IMR-90 (cell line): ENCODE data around the gene DNM2. TPM values are rescaled to one million over a fixed set of nuclear protein-coding genes. Genes with fewer than 3 reads are reported as not detected.

Source experiments
- ATAC-seq: fragments of 200-7000 bp; cut with Tn5 transposase; 2 replicates; pipeline ENCODE4 v1.9.1; 2020; ENCODE audit warnings: low read depth, mild to moderate bottlenecking, moderate library complexity
- BruUV-seq: library from RNA; stranded (reverse); fragments of 400-500 nt; replicated peaks from 2 replicates; lab custom pipeline; 2021; lab: Mats Ljungman, UMichigan
- CTCF ChIA-PET: fragments of 300-600 bp; formaldehyde crosslinking; extraction: SDS; loops from one replicate; lab custom pipeline; 2021; ENCODE audit warnings: antibody characterized with exemption; lab: Yijun Ruan, JAX
- POLR2A ChIA-PET: fragments of 300-600 bp; sonication (Branson Sonifier 250); formaldehyde crosslinking; loops from one replicate; lab custom pipeline; 2022; ENCODE audit warnings: antibody characterized with exemption; ENCODE audit not compliant: unreplicated experiment; lab: Charles Lee
- DNase-seq: peaks from one replicate; pipeline ENCODE4 v3.0.0; 2013
- H2AFZ ChIP-seq: replicated peaks from 2 replicates; pipeline ENCODE3; 2013; ENCODE audit warnings: low read length, mild to moderate bottlenecking; ENCODE audit not compliant: poor library complexity
- H2AK5ac ChIP-seq: 2 replicates; pipeline ENCODE4 v1.6.1; 2013; ENCODE audit warnings: low read depth, low read length, inconsistent platforms
- H2AK9ac ChIP-seq: replicated peaks from 2 replicates; pipeline ENCODE3; 2013; ENCODE audit warnings: mild to moderate bottlenecking, low read depth, low read length, moderate library complexity; ENCODE audit not compliant: poor library complexity
- H2BK120ac ChIP-seq: 2 replicates; pipeline ENCODE4 v1.6.1; 2013; ENCODE audit warnings: low read depth, low read length, inconsistent platforms
- H2BK15ac ChIP-seq: 3 replicates; pipeline ENCODE4 v1.6.1; 2013; ENCODE audit warnings: low read depth, low read length, inconsistent platforms
- H2BK20ac ChIP-seq: 2 replicates; pipeline ENCODE4 v1.6.1; 2013; ENCODE audit warnings: low read depth, mild to moderate bottlenecking, inconsistent platforms, low read length, moderate library complexity
- H2BK5ac ChIP-seq: 2 replicates; pipeline ENCODE4 v1.6.1; 2013; ENCODE audit warnings: mild to moderate bottlenecking, low read depth, low read length, inconsistent platforms; ENCODE audit not compliant: poor library complexity, severe bottlenecking
- H3K14ac ChIP-seq: replicated peaks from 2 replicates; pipeline ENCODE4 v1.6.1; 2013; ENCODE audit warnings: low read depth, low read length, inconsistent platforms
- H3K18ac ChIP-seq: 2 replicates; pipeline ENCODE4 v1.6.1; 2013; ENCODE audit warnings: low read depth, low read length, control low read depth
- H3K23ac ChIP-seq: 2 replicates; pipeline ENCODE4 v1.6.1; 2013; ENCODE audit warnings: low read depth, low read length, inconsistent platforms
- H3K27ac ChIP-seq: 2 replicates; pipeline ENCODE4 v1.5.1; 2013; ENCODE audit warnings: mild to moderate bottlenecking, control low read depth, low read length; ENCODE audit not compliant: insufficient read depth
- H3K27me3 ChIP-seq: 2 replicates; pipeline ENCODE4 v1.6.1; 2013; ENCODE audit warnings: low read length; ENCODE audit not compliant: control insufficient read depth, insufficient read depth
- H3K36me3 ChIP-seq: 2 replicates; pipeline ENCODE4 v1.6.1; 2013; ENCODE audit warnings: low read length, mixed read lengths; ENCODE audit not compliant: control insufficient read depth, insufficient read depth
- H3K4ac ChIP-seq: 2 replicates; pipeline ENCODE4 v1.6.1; 2013; ENCODE audit warnings: low read depth, low read length, inconsistent platforms
- H3K4me1 ChIP-seq: 2 replicates; pipeline ENCODE4 v1.6.1; 2013; ENCODE audit warnings: low read length, mixed read lengths; ENCODE audit not compliant: control insufficient read depth, insufficient read depth
- H3K4me2 ChIP-seq: 2 replicates; pipeline ENCODE4 v1.6.1; 2013; ENCODE audit warnings: low read depth, mild to moderate bottlenecking, control low read depth, low read length, moderate library complexity
- H3K4me3 ChIP-seq: 2 replicates; pipeline ENCODE4 v1.5.1; 2013; ENCODE audit warnings: low read depth, mild to moderate bottlenecking, control low read depth, low read length, moderate library complexity; ENCODE audit not compliant: insufficient read depth
- H3K56ac ChIP-seq: 2 replicates; pipeline ENCODE4 v1.6.1; 2013; ENCODE audit warnings: low read length, inconsistent platforms; ENCODE audit not compliant: insufficient read depth; ENCODE audit errors: extremely low read depth
- H3K79me1 ChIP-seq, 2 experiments: 2 replicates each; pipeline ENCODE4 v1.6.1; 2013; ENCODE audit warnings: low read length in 2 of 2, inconsistent platforms in 1 of 2, low read depth in 1 of 2
- H3K9ac ChIP-seq: 2 replicates; pipeline ENCODE4 v1.6.1; 2013; ENCODE audit warnings: low read depth, low read length, control low read depth
- H3K9me1 ChIP-seq: 2 replicates; pipeline ENCODE4 v1.6.1; 2013; ENCODE audit warnings: low read length, inconsistent platforms; ENCODE audit not compliant: insufficient read depth
- H3K9me3 ChIP-seq: 2 replicates; pipeline ENCODE4 v1.6.1; 2013; ENCODE audit warnings: low read length; ENCODE audit not compliant: control insufficient read depth, insufficient read depth
- H4K20me1 ChIP-seq: 2 replicates; pipeline ENCODE4 v1.6.1; 2013; ENCODE audit warnings: low read length, inconsistent platforms; ENCODE audit not compliant: insufficient read depth
- H4K5ac ChIP-seq: 2 replicates; pipeline ENCODE4 v1.6.1; 2013; ENCODE audit warnings: mild to moderate bottlenecking, low read depth, low read length, control low read depth
- H4K8ac ChIP-seq, 2 experiments: 2 replicates each; pipeline ENCODE4 v1.6.1; 2013; ENCODE audit warnings: low read depth in 2 of 2, low read length in 2 of 2, control low read depth in 1 of 2, inconsistent platforms in 1 of 2
- H4K91ac ChIP-seq: 2 replicates; pipeline ENCODE4 v1.6.1; 2013; ENCODE audit warnings: low read depth, low read length, inconsistent platforms; ENCODE audit not compliant: insufficient read depth
- BHLHE40 ChIP-seq: fragments of 150-350 bp; IDR thresholded peaks from 2 replicates; pipeline ENCODE4 v1.6.1; 2016; ENCODE audit warnings: mild to moderate bottlenecking, low read depth, low read length
- CEBPB ChIP-seq: IDR thresholded peaks from 2 replicates; pipeline ENCODE4 v1.6.1; 2012; ENCODE audit warnings: low read depth, low read length, improper control_type of control experiment
- CHD1 ChIP-seq: IDR thresholded peaks from 2 replicates; pipeline ENCODE4 v1.6.1; 2012; ENCODE audit warnings: low read depth, low read length, improper control_type of control experiment
- CTCF ChIP-seq: conservative IDR thresholded peaks from 2 replicates; pipeline ENCODE4 v1.5.1; 2012; ENCODE audit warnings: mild to moderate bottlenecking, low read depth, low read length, improper control_type of control experiment
- ELK1 ChIP-seq: fragments of 150-350 bp; IDR thresholded peaks from 2 replicates; pipeline ENCODE4 v1.6.1; 2016; ENCODE audit warnings: low read depth, mild to moderate bottlenecking, low read length, moderate library complexity, borderline replicate concordance
- FOS ChIP-seq: fragments of 150-350 bp; IDR thresholded peaks from 2 replicates; pipeline ENCODE4 v1.6.1; 2016; ENCODE audit warnings: low read depth, low read length
- MAFK ChIP-seq: IDR thresholded peaks from 2 replicates; pipeline ENCODE4 v1.6.1; 2012; ENCODE audit warnings: low read depth, low read length, improper control_type of control experiment
- MXI1 ChIP-seq: IDR thresholded peaks from 2 replicates; pipeline ENCODE4 v1.6.1; 2012; ENCODE audit warnings: low read depth, mild to moderate bottlenecking, low read length, moderate library complexity, borderline replicate concordance
- NFE2L2 ChIP-seq: fragments of 150-350 bp; IDR thresholded peaks from 2 replicates; pipeline ENCODE4 v1.6.1; 2016; ENCODE audit warnings: low read depth, mild to moderate bottlenecking, low read length
- POLR2A ChIP-seq: IDR thresholded peaks from 2 replicates; pipeline ENCODE4 v1.6.1; 2012; ENCODE audit warnings: mild to moderate bottlenecking, low read depth, low read length
- RAD21 ChIP-seq: IDR thresholded peaks from 2 replicates; pipeline ENCODE4 v1.6.1; 2012; ENCODE audit warnings: low read length, improper control_type of control experiment
- SMC3 ChIP-seq: fragments of 150-350 bp; IDR thresholded peaks from 2 replicates; pipeline ENCODE4 v1.6.1; 2016; ENCODE audit warnings: low read depth, mild to moderate bottlenecking, antibody characterized with exemption, low read length, moderate library complexity
- USF2 ChIP-seq: fragments of 150-350 bp; IDR thresholded peaks from 2 replicates; pipeline ENCODE4 v1.6.1; 2017; ENCODE audit warnings: mild to moderate bottlenecking, antibody characterized with exemption, low read length, low read depth
- WGBS, 2 experiments: methylation state at CpG; one replicate each; pipeline versions ENCODE4 v1.1.5 to v1.1.7; 2013; ENCODE audit warnings: missing lambda C conversion rate in 2 of 2; ENCODE audit not compliant: insufficient read length in 1 of 2; ENCODE audit errors: extremely low coverage in 2 of 2; 5-methylcytosine and 5-hydroxymethylcytosine counted together
- dilution Hi-C: fragments of 300-500 bp; cut with HindIII; formaldehyde crosslinking; loops from one replicate; pipeline ENCODE4 v1.14.3; 2018; ENCODE audit warnings: low sequenced_read_pairs; ENCODE audit not compliant: unreplicated experiment
- in situ Hi-C: fragments of 300-500 bp; cut with MboI; formaldehyde crosslinking; loops from 3 replicates; pipeline ENCODE4 v1.14.3; 2019; ENCODE audit warnings: low sequenced_read_pairs, inconsistent platforms, mixed read lengths
- intact Hi-C: fragments of 100-400 bp; cut with micrococcal nuclease; formaldehyde crosslinking; loops from 2 replicates; pipeline ENCODE4 v1.10.0; 2022
- polyA plus RNA-seq, 3 experiments: library from polyadenylated mRNA; depleted of rRNA; stranded (reverse); fragments of >200 nt; gene quantifications; 2 replicates each; pipeline ENCODE4 v1.2.3, GENCODE V29; 2012; ENCODE audit warnings: low replicate concordance in 1 of 3
- total RNA-seq: library from RNA; depleted of rRNA; stranded (reverse); fragments of >200 nt; gene quantifications from 2 replicates; pipeline ENCODE4 v1.2.3, GENCODE V29; 2012

DNM2 gene
- total and polyA plus RNA-seq, 2 of the 4 experiments (the other 2 are of a cell fraction): 55.6 to 74.2 TPM

- H4K5ac ChIP-seq: no peak overlapping the region
- H3K23ac ChIP-seq: no peak overlapping the region
- no peak overlapping the region for H2AK5ac ChIP-seq
- no peaks in the 10 kb centered on the region for H3K27me3 ChIP-seq
- DNase-seq (no peak), ATAC-seq (no peak)
- H4K20me1 ChIP-seq: peaks cover 65% of the 10 kb centered on the region
- no peaks in the 10 kb centered on the region for H3K9me3 ChIP-seq
- ChIA-PET POLR2A (no interaction called here), CTCF (no interaction called here)
- BruUV-seq: no TSS peak
- no peak overlapping the region for H2BK20ac ChIP-seq
- H3K36me3 ChIP-seq: peaks cover 4% of the 10 kb centered on the region; the same call in 1 of the 2 replicates
- in situ Hi-C loops: no loop called here
- H2AFZ ChIP-seq: no peak overlapping the region
- no peak overlapping the region for H2BK15ac ChIP-seq
- H2BK120ac ChIP-seq: no peak overlapping the region
- H4K8ac ChIP-seq: no peak overlapping the region
- WGBS, 2 experiments: 100% methylated on average over 5 of the region's 9 CpGs; no CpG with 5 or more reads in 1 of the 2 experiments
- no peak overlapping the region for H3K9ac ChIP-seq
- no peak overlapping the region for H2BK5ac ChIP-seq
- intact Hi-C loops: no loop called here
- no peaks in the 10 kb centered on the region for H3K4me1 ChIP-seq
- H3K18ac ChIP-seq: no peak overlapping the region
- no peak overlapping the region for H4K91ac ChIP-seq
- TF ChIP-seq CEBPB: no peak
- no peak for TF ChIP-seq USF2
- TF ChIP-seq FOS: no peak
- TF ChIP-seq RAD21: no peak
- no peak for TF ChIP-seq MAFK
- TF ChIP-seq CHD1: no peak
- TF ChIP-seq MXI1: no peak
- TF ChIP-seq SMC3: no peak
- TF ChIP-seq BHLHE40: no peak
- TF ChIP-seq ELK1: no peak
- no peak for TF ChIP-seq POLR2A
- no peak for TF ChIP-seq NFE2L2
- TF ChIP-seq CTCF: no peak
- no peak overlapping the region for H3K14ac ChIP-seq
- H3K4ac ChIP-seq: no peak overlapping the region
- H3K4me2 ChIP-seq: no peak overlapping the region
- peaks cover 10 to 74% of the 10 kb centered on the region in 2 experiments for H3K79me1 ChIP-seq
- peaks cover 11% of the 10 kb centered on the region for H3K9me1 ChIP-seq
- H3K27ac ChIP-seq: no peak overlapping the region
- no peak overlapping the region for H3K56ac ChIP-seq
- H3K4me3 ChIP-seq: no peak overlapping the region
- H2AK9ac ChIP-seq: no peak overlapping the region
- dilution Hi-C loops: no loop called here
These were observed 19.8 kb downstream of the DNM2 start for GRCh38 chr19:10737722-10738121.
